ENCODE measurements around the gene INVS. TPM values are rescaled to one million over a fixed set of nuclear protein-coding genes. Genes with fewer than 3 reads are reported as not detected.

INVS gene
- total and polyA plus RNA-seq, 2 experiments from 2014 or later = 9.4 to 15.3 TPM

GRCh38 chr9:100170085-100170484, 71.0 kb downstream of the INVS start:
- Histone ChIP-seq H3K4me1 (ENCODE audit: low read depth) (no peaks in the 10 kb centered on the region), H3K27me3 (no peaks in the 10 kb centered on the region), H3K36me3 (no peaks in the 10 kb centered on the region), H3K9me3 (ENCODE audit: low read depth) (no peaks in the 10 kb centered on the region), H3K27ac (no peak overlapping the region), H3K4me3 (no peak overlapping the region)
- TF ChIP-seq CTCF (IDR thresholded peaks at IDR 0.05; ENCODE audit: low read depth, low read length) = no peak
- peak in 1 of 2 donors; percentile 20 for DNase-seq (ENCODE audit: low read depth in 1 of 2, low spot score in 1 of 2)

DNA sequence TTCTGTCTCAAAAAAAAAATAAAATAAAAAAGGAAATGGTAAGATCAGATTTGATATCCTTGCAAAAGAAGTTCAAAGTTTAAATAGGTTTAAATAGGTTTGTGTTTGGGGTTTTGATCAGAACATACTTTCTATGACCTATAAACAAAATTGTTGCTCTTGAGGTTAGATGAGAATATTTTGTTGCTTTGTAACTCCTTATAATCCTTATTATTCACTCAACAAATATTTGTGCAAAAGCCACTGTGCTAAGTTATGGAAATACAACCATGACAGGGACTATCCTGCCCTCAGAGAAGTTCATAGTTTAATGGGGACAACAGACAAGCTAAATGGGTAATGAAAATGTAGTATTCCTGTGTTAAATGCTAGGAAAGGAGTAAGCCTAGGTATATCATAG, 71.5 kb downstream of the INVS start:
- no peak for DNase-seq (ENCODE audit: low read depth in 1 of 2, low spot score in 1 of 2)
- Histone ChIP-seq H3K9me3 (ENCODE audit: low read depth) (no peaks in the 10 kb centered on the region), H3K4me3 (no peak overlapping the region), H3K27me3 (no peaks in the 10 kb centered on the region), H3K36me3 (no peaks in the 10 kb centered on the region), H3K4me1 (ENCODE audit: low read depth) (no peaks in the 10 kb centered on the region), H3K27ac (no peak overlapping the region)
- TF ChIP-seq CTCF (IDR thresholded peaks at IDR 0.05; ENCODE audit: low read depth, low read length) = no peak

GRCh38 chr9:100186356-100186755, 87.3 kb downstream of the INVS start:
- no peaks in the 10 kb centered on the region for H3K9me3 ChIP-seq (ENCODE audit: low read depth)
- no peaks in the 10 kb centered on the region for H3K36me3 ChIP-seq

GRCh38 chr9:100190339-100190738, 91.3 kb downstream of the INVS start:
- no peak for TF ChIP-seq CTCF (IDR thresholded peaks at IDR 0.05; ENCODE audit: low read depth, low read length)
- Histone ChIP-seq H3K27me3 (no peaks in the 10 kb centered on the region), H3K27ac (no peak overlapping the region), H3K9me3 (ENCODE audit: low read depth) (no peaks in the 10 kb centered on the region), H3K4me1 (ENCODE audit: low read depth) (no peaks in the 10 kb centered on the region), H3K36me3 (no peaks in the 10 kb centered on the region), H3K4me3 (no peak overlapping the region)
- no peak for DNase-seq (ENCODE audit: low read depth in 1 of 2, low spot score in 1 of 2)

More at GRCh38 chr9:100186356-100186755, 87.3 kb downstream of the INVS start:
- DNase-seq (ENCODE audit: low read depth in 1 of 2, low spot score in 1 of 2) = no peak
- no peaks in the 10 kb centered on the region for H3K4me1 ChIP-seq (ENCODE audit: low read depth)
- no peak overlapping the region for H3K4me3 ChIP-seq
- H3K27ac ChIP-seq = no peak overlapping the region
- TF ChIP-seq CTCF (IDR thresholded peaks at IDR 0.05; ENCODE audit: low read depth, low read length) = no peak
- H3K27me3 ChIP-seq = no peaks in the 10 kb centered on the region

DNA sequence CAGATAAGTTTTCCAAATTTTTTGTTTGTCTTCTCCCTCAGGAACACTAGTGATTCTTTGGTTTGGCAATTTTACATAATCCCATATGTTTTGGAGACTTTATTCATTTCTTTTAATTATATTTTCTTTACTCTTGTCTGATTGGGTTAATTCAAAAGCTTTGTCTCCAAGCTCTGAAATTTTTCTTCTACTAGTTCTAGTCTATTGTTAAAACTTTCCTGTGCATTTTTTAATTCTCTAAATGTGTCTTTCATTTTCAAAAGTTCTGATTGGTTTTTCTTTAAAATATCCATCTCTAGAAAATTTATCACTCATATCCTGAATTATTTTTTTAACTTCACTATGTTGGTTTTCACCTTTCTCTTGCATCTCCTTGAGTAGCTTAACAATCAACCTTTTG, 92.2 kb downstream of the INVS start:
- H3K9me3 ChIP-seq (ENCODE audit: low read depth) = no peaks in the 10 kb centered on the region
- no peak overlapping the region for H3K4me3 ChIP-seq
- no peaks in the 10 kb centered on the region for H3K27me3 ChIP-seq
- H3K4me1 ChIP-seq (ENCODE audit: low read depth) = peaks cover 5% of the 10 kb centered on the region
- TF ChIP-seq CTCF (IDR thresholded peaks at IDR 0.05; ENCODE audit: low read depth, low read length) = no peak
- no peaks in the 10 kb centered on the region for H3K36me3 ChIP-seq
- DNase-seq (ENCODE audit: low read depth in 1 of 2, low spot score in 1 of 2) = no peak
- H3K27ac ChIP-seq = no peak overlapping the region

GRCh38 chr9:100193078-100193477, 94.0 kb downstream of the INVS start:
- Histone ChIP-seq H3K4me1 (ENCODE audit: low read depth) (peaks cover 22% of the 10 kb centered on the region), H3K27me3 (no peaks in the 10 kb centered on the region), H3K27ac (no peak overlapping the region), H3K36me3 (no peaks in the 10 kb centered on the region), H3K4me3 (no peak overlapping the region), H3K9me3 (ENCODE audit: low read depth) (no peaks in the 10 kb centered on the region)
- no peak for TF ChIP-seq CTCF (IDR thresholded peaks at IDR 0.05; ENCODE audit: low read depth, low read length)
- DNase-seq (ENCODE audit: low read depth in 1 of 2, low spot score in 1 of 2) = no peak

Data from cardiac muscle cell (in vitro differentiated cells and primary cell).